ENCODE results near the gene APOBEC3C. TPM values are rescaled to one million over a fixed set of nuclear protein-coding genes. Genes with fewer than 3 reads are reported as not detected.
"Not testable (repeated sequence)": the region's sequence is repeated elsewhere in the genome, so short reads cannot be mapped to it uniquely, and the experiment has no call there.

The APOBEC3C gene
- 6.6 and 7.8 TPM in 2 replicates for total RNA-seq

- DNase-seq (ENCODE audit: low read depth, low spot score): no peak
Observed at GRCh38 chr22:39013942-39014722, at the start of gene APOBEC3C. TSS of gene APOBEC3C (plus strand) at chr22:39014257. CDS start at chr22:39014363, 106 bp downstream.

GRCh38 chr22:38964306-38964705 is 49.8 kb upstream of the APOBEC3C start:
- DNase-seq (ENCODE audit: low read depth, low spot score): no peak

GRCh38 chr22:38964989-38965388 is 49.1 kb upstream of the APOBEC3C start:
- DNase-seq (ENCODE audit: low read depth, low spot score): no peak

GRCh38 chr22:38965614-38966379 is 48.3 kb upstream of the APOBEC3C start:
- DNase-seq (ENCODE audit: low read depth, low spot score): no peak

GRCh38 chr22:38966380-38966702 is 47.7 kb upstream of the APOBEC3C start:
- DNase-seq (ENCODE audit: low read depth, low spot score): no peak

GRCh38 chr22:38966942-38967341 is 47.1 kb upstream of the APOBEC3C start:
- no peak for DNase-seq (ENCODE audit: low read depth, low spot score)

GRCh38 chr22:38967451-38968450 is 46.3 kb upstream of the APOBEC3C start:
- no peak for DNase-seq (ENCODE audit: low read depth, low spot score)

GRCh38 chr22:38968801-38969200 is 45.3 kb upstream of the APOBEC3C start:
- no peak for DNase-seq (ENCODE audit: low read depth, low spot score)

- no peak for DNase-seq (ENCODE audit: low read depth, low spot score)
Observed at GRCh38 chr22:38970551-38970950, 43.5 kb upstream of the APOBEC3C start.

GRCh38 chr22:38971202-38971601 is 42.9 kb upstream of the APOBEC3C start:
- no peak for DNase-seq (ENCODE audit: low read depth, low spot score)

- no peak for DNase-seq (ENCODE audit: low read depth, low spot score)
Observed at GRCh38 chr22:38971791-38972190, 42.3 kb upstream of the APOBEC3C start.

GRCh38 chr22:38972558-38972957 is 41.5 kb upstream of the APOBEC3C start:
- no peak for DNase-seq (ENCODE audit: low read depth, low spot score)

- no peak for DNase-seq (ENCODE audit: low read depth, low spot score)
Observed at GRCh38 chr22:38973289-38974169, 40.5 kb upstream of the APOBEC3C start.

GRCh38 chr22:38974170-38974825 is 39.8 kb upstream of the APOBEC3C start:
- DNase-seq (ENCODE audit: low read depth, low spot score): no peak

GRCh38 chr22:38974826-38975175 is 39.3 kb upstream of the APOBEC3C start:
- DNase-seq (ENCODE audit: low read depth, low spot score): no peak

- DNase-seq (ENCODE audit: low read depth, low spot score): not testable (repeated sequence)
Observed at GRCh38 chr22:38977289-38977688, 36.8 kb upstream of the APOBEC3C start.

- not testable (repeated sequence) for DNase-seq (ENCODE audit: low read depth, low spot score)
Observed at GRCh38 chr22:38980587-38980986, 33.5 kb upstream of the APOBEC3C start.

- no peak for DNase-seq (ENCODE audit: low read depth, low spot score)
Observed at GRCh38 chr22:38981005-38981991, 32.8 kb upstream of the APOBEC3C start.
